GM18868 (cell line): ENCODE results near the gene UPK2.

ENCODE experiments used
- ATAC-seq: cut with Tn5 transposase; IDR thresholded peaks from one replicate; pipeline ENCODE4 v1.9.1; 2021; ENCODE audit warnings: mild to moderate bottlenecking, moderate library complexity; ENCODE audit not compliant: unreplicated experiment

The UPK2 gene

GRCh38 chr11:118956094-118956846, at the start of gene UPK2:
Gene UPK2, plus strand, starts transcription at chr11:118956298. Its CDS starts 53 bp downstream, at chr11:118956351.
- peak; percentile 58 for ATAC-seq

GRCh38 chr11:118907051-118908042, 48.8 kb upstream of the UPK2 start:
- no peak for ATAC-seq

- no peak for ATAC-seq
Observed at GRCh38 chr11:118908264-118908663, 47.8 kb upstream of the UPK2 start.

- ATAC-seq = no peak
Observed at GRCh38 chr11:118908901-118909618, 47.0 kb upstream of the UPK2 start.

GRCh38 chr11:118909619-118910308, 46.3 kb upstream of the UPK2 start:
- no peak for ATAC-seq

- no peak for ATAC-seq
Observed at GRCh38 chr11:118910309-118911112, 45.6 kb upstream of the UPK2 start.

GRCh38 chr11:118911113-118911879, 44.8 kb upstream of the UPK2 start:
- no peak for ATAC-seq

GRCh38 chr11:118911880-118912741, 44.0 kb upstream of the UPK2 start:
- no peak for ATAC-seq

GRCh38 chr11:118912742-118913410, 43.2 kb upstream of the UPK2 start:
- ATAC-seq = no peak

GRCh38 chr11:118913411-118914125, 42.5 kb upstream of the UPK2 start:
- no peak for ATAC-seq

GRCh38 chr11:118914178-118914918, 41.8 kb upstream of the UPK2 start:
- no peak for ATAC-seq

- ATAC-seq = no peak
Observed at GRCh38 chr11:118914987-118915386, 41.1 kb upstream of the UPK2 start.

GRCh38 chr11:118915396-118915795, 40.7 kb upstream of the UPK2 start:
- ATAC-seq = no peak

GRCh38 chr11:118915941-118916841, 39.9 kb upstream of the UPK2 start:
- ATAC-seq = no peak

- no peak for ATAC-seq
Observed at GRCh38 chr11:118916842-118917388, 39.2 kb upstream of the UPK2 start.
